ENCODE measurements around the gene DLG2.

- TF ChIP-seq POLR2AphosphoS5 (IDR thresholded peaks at IDR 0.05) (no peak), CTCF (IDR thresholded peaks at IDR 0.05) (no peak), POLR2A (IDR thresholded peaks at IDR 0.05) (no peak)
These were observed 742.3 kb downstream of the DLG2 start for GRCh38 chr11:84884836-84885235.

Data from sigmoid colon (tissue), 4 donors.